Measurements from ENCODE around the gene NCAPH2. TPM values are rescaled to one million over a fixed set of nuclear protein-coding genes. Genes with fewer than 3 reads are reported as not detected.

Gene NCAPH2
- total and polyA plus RNA-seq, 9 of the 15 experiments (the other 6 are each of a cell fraction or from before 2014, with no cell fraction given): 3.6 to 88.6 (median 32.4) TPM

GRCh38 chr22:50562523-50563412, 54.7 kb downstream of the NCAPH2 start, which contains the start of gene SYCE3 (continued):
- no peak for TF ChIP-seq CUX1 (CRISPR knock-in tag; IDR thresholded peaks at IDR 0.05)
- no peak for TF ChIP-seq EWSR1 (IDR thresholded peaks at IDR 0.05; ENCODE audit: borderline replicate concordance, low read depth, partially characterized antibody)
- TF ChIP-seq BRCA1 (IDR thresholded peaks at IDR 0.05): no peak
- no peak for TF ChIP-seq BRCA1 (CRISPR knock-in tag; IDR thresholded peaks at IDR 0.05)
- TF ChIP-seq SIRT6 (IDR thresholded peaks at IDR 0.05; ENCODE audit: low read depth, low read length): no peak
- TF ChIP-seq ZBTB49 (CRISPR knock-in tag; IDR thresholded peaks at IDR 0.05; ENCODE audit: borderline replicate concordance): no peak
- TF ChIP-seq ZNF436 (CRISPR knock-in tag; IDR thresholded peaks at IDR 0.05): no peak
- TF ChIP-seq NONO (IDR thresholded peaks at IDR 0.05; ENCODE audit: low read depth in 2 of 2, low read length in 1 of 2): no peak
- TF ChIP-seq HNRNPH1 (optimal IDR thresholded peaks at IDR 0.05; ENCODE audit: low read depth, low read length): no peak
- TF ChIP-seq ZBTB7A (IDR thresholded peaks at IDR 0.05; ENCODE audit: borderline replicate concordance, control insufficient read depth, low read depth, low read length): peak; percentile 87
- no peak for TF ChIP-seq HDAC3 (IDR thresholded peaks at IDR 0.05; ENCODE audit: borderline replicate concordance, partially characterized antibody)
- peak; percentile 33; the same call in 1 of the 2 replicates for TF ChIP-seq HCFC1 (IDR thresholded peaks at IDR 0.05; ENCODE audit: low read depth, low read length)
- TF ChIP-seq SMARCA5 (IDR thresholded peaks at IDR 0.05): no peak
- TF ChIP-seq JUND (IDR thresholded peaks at IDR 0.05; ENCODE audit: borderline replicate concordance, low read depth, low read length): 0 out of 2 replicates have a peak, but pooled peaks have one; percentile 34
- no peak; the same call in 2 of the 3 replicates for TF ChIP-seq JUND (tag; IDR thresholded peaks at IDR 0.05; ENCODE audit: borderline replicate concordance, low read depth, low read length)
- no peak for TF ChIP-seq ARID3B (CRISPR knock-in tag; IDR thresholded peaks at IDR 0.05; ENCODE audit: borderline replicate concordance)
- 0 out of 2 replicates have a peak, but pooled peaks have one; percentile 49 for TF ChIP-seq LCOR (CRISPR knock-in tag; IDR thresholded peaks at IDR 0.05)
